Neural cell (in vitro differentiated cells): ENCODE results near the gene NRP1.

Experiments used
- EP300 ChIP-seq: fragments of 450-650 bp; conservative IDR thresholded peaks from 2 replicates; pipeline ENCODE4 v1.6.1; 2014; ENCODE audit warnings: antibody characterized with exemption, mild to moderate bottlenecking, moderate library complexity; ENCODE audit not compliant: poor library complexity, severe bottlenecking
- EZH2 ChIP-seq: fragments of 200-600, 300-800 bp; shearing (Covaris generic), sonication (generic); IDR thresholded peaks from 2 replicates; pipeline ENCODE4 v1.6.1; 2014; ENCODE audit warnings: antibody characterized with exemption, low read length, borderline replicate concordance, mild to moderate bottlenecking; ENCODE audit not compliant: insufficient read depth, poor library complexity, severe bottlenecking
- MXI1 ChIP-seq: fragments of 450-650 bp; conservative IDR thresholded peaks from 2 replicates; pipeline ENCODE4 v1.6.1; 2014; ENCODE audit warnings: antibody characterized with exemption, mild to moderate bottlenecking; ENCODE audit not compliant: poor library complexity, severe bottlenecking
- POLR2AphosphoS5 ChIP-seq: IDR thresholded peaks from 2 replicates; pipeline ENCODE4 v1.6.1; 2012
- RAD21 ChIP-seq: fragments of 450-650 bp; conservative IDR thresholded peaks from 2 replicates; pipeline ENCODE4 v1.6.1; 2014; ENCODE audit warnings: antibody characterized with exemption, mild to moderate bottlenecking, moderate library complexity
- SMC3 ChIP-seq: fragments of 450-650 bp; conservative IDR thresholded peaks from 2 replicates; pipeline ENCODE4 v1.6.1; 2014; ENCODE audit warnings: antibody characterized with exemption, mild to moderate bottlenecking, moderate library complexity; ENCODE audit not compliant: poor library complexity
- TAF1 ChIP-seq: IDR thresholded peaks from 2 replicates; pipeline ENCODE4 v1.6.1; 2012; ENCODE audit warnings: low read depth
- TF ChIP-seq, protein P1 (sequence below): fragments of 450-650 bp; IDR thresholded peaks from 2 replicates; pipeline ENCODE4 v1.5.1; 2014; ENCODE audit warnings: antibody characterized with exemption, mild to moderate bottlenecking, moderate library complexity; ENCODE audit not compliant: poor library complexity, severe bottlenecking
- TF ChIP-seq, protein P2 (sequence below): IDR thresholded peaks from 2 replicates; pipeline ENCODE4 v1.6.1; 2012; ENCODE audit warnings: borderline replicate concordance

DNA sequence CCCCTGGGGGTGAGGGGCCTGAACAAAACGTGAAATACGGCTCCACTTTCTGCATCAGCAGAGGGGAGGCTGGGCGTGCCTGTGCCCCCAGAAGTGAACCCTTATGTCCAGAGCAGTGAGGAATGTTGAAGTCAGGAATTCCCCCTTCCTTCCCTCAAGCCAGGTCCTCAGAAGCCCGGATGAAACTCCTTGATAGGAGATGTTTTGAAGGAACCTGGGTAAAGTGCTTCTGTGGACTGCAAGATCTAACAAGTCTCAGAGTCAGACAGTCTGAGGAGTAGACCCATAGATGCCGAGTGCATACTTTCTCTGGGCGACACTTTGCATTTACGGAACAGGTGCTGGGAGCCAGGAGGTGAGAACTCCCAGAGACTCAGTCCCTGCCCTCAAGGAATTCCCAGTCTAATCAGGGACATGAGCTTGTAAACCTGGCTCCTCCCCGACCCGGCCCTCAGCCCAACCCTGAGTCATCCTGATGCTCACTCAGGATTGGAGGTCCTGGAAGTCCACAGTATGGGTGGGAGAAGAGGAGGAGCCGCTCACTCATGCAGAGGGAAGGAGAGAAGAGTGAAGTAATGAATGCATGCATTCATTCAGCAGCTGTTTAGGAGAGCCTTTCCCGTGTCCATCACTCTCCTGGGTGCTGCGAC is 197.0 kb downstream of the NRP1 start:
- TF ChIP-seq EZH2 (no peak), TAF1 (no peak), POLR2AphosphoS5 (no peak), MXI1 (no peak), EP300 (no peak), RAD21 (no peak), SMC3 (no peak)
- TF ChIP-seq, protein P1, sequence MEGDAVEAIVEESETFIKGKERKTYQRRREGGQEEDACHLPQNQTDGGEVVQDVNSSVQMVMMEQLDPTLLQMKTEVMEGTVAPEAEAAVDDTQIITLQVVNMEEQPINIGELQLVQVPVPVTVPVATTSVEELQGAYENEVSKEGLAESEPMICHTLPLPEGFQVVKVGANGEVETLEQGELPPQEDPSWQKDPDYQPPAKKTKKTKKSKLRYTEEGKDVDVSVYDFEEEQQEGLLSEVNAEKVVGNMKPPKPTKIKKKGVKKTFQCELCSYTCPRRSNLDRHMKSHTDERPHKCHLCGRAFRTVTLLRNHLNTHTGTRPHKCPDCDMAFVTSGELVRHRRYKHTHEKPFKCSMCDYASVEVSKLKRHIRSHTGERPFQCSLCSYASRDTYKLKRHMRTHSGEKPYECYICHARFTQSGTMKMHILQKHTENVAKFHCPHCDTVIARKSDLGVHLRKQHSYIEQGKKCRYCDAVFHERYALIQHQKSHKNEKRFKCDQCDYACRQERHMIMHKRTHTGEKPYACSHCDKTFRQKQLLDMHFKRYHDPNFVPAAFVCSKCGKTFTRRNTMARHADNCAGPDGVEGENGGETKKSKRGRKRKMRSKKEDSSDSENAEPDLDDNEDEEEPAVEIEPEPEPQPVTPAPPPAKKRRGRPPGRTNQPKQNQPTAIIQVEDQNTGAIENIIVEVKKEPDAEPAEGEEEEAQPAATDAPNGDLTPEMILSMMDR = no peak
- TF ChIP-seq, protein P2, sequence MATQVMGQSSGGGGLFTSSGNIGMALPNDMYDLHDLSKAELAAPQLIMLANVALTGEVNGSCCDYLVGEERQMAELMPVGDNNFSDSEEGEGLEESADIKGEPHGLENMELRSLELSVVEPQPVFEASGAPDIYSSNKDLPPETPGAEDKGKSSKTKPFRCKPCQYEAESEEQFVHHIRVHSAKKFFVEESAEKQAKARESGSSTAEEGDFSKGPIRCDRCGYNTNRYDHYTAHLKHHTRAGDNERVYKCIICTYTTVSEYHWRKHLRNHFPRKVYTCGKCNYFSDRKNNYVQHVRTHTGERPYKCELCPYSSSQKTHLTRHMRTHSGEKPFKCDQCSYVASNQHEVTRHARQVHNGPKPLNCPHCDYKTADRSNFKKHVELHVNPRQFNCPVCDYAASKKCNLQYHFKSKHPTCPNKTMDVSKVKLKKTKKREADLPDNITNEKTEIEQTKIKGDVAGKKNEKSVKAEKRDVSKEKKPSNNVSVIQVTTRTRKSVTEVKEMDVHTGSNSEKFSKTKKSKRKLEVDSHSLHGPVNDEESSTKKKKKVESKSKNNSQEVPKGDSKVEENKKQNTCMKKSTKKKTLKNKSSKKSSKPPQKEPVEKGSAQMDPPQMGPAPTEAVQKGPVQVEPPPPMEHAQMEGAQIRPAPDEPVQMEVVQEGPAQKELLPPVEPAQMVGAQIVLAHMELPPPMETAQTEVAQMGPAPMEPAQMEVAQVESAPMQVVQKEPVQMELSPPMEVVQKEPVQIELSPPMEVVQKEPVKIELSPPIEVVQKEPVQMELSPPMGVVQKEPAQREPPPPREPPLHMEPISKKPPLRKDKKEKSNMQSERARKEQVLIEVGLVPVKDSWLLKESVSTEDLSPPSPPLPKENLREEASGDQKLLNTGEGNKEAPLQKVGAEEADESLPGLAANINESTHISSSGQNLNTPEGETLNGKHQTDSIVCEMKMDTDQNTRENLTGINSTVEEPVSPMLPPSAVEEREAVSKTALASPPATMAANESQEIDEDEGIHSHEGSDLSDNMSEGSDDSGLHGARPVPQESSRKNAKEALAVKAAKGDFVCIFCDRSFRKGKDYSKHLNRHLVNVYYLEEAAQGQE = no peak
